Breast epithelium (tissue), 4 donors: ENCODE results near the gene SPATA33. TPM values are rescaled to one million over a fixed set of nuclear protein-coding genes. Genes with fewer than 3 reads are reported as not detected.
"Not testable (repeated sequence)": the region's sequence is repeated elsewhere in the genome, so short reads cannot be mapped to it uniquely, and the experiment has no call there.

Source experiments
- DNase-seq, 2 donors: peaks; one replicate each; pipeline ENCODE4 v3.0.0-alpha.2; 2019; ENCODE audit warnings: low spot score in 2 of 2
- H3K27ac ChIP-seq, 2 donors: fragments of 200-600 bp; sonication (generic) in 1 of 2; one replicate each; pipeline ENCODE4 v1.5.1; 2016 to 2019; ENCODE audit warnings: mild to moderate bottlenecking in 1 of 2
- H3K27me3 ChIP-seq, 2 donors: fragments of 200-600 bp; sonication (generic) in 1 of 2; one replicate each; pipeline versions ENCODE4 v1.5.1 to v1.6.0; 2017 to 2019; ENCODE audit warnings: control low read depth in 1 of 2, mild to moderate bottlenecking in 1 of 2
- H3K36me3 ChIP-seq: fragments of 200-600 bp; one replicate; pipeline ENCODE4 v1.5.1; 2019
- H3K4me1 ChIP-seq, 2 donors: fragments of 200-600 bp; sonication (generic); one replicate each; pipeline ENCODE4 v1.5.1; 2016 to 2019; ENCODE audit warnings: control low read depth in 1 of 2
- H3K4me3 ChIP-seq, 3 donors: fragments of 200-600 bp; sonication (generic); 1 replicate in 2 of 3; 2 replicates in 1 of 3; pipeline ENCODE4 v1.5.1; 2016 to 2019; ENCODE audit warnings: mild to moderate bottlenecking in 3 of 3, moderate library complexity in 2 of 3
- H3K9me3 ChIP-seq, 2 donors: fragments of 200-600 bp; sonication (generic) in 1 of 2; one replicate each; pipeline ENCODE4 v1.5.1; 2016 to 2019; ENCODE audit warnings: control low read depth in 1 of 2
- CTCF ChIP-seq, 3 donors: fragments of 450-650 bp; IDR thresholded peaks; one replicate each; pipeline ENCODE4 v1.5.1; 2016 to 2017; ENCODE audit warnings: antibody characterized with exemption in 3 of 3, mild to moderate bottlenecking in 3 of 3, moderate library complexity in 3 of 3
- POLR2A ChIP-seq: fragments of 450-650 bp; IDR thresholded peaks from one replicate; pipeline ENCODE4 v1.6.1; 2016; ENCODE audit warnings: antibody characterized with exemption, mild to moderate bottlenecking, moderate library complexity
- POLR2AphosphoS5 ChIP-seq, 3 donors: sonication (generic); formaldehyde crosslinking; IDR thresholded peaks; one replicate each; pipeline ENCODE4 v1.6.1; 2017; ENCODE audit warnings: antibody characterized with exemption in 3 of 3
- intact Hi-C: fragments of 100-400 bp; cut with DNase I; formaldehyde crosslinking; loops from one replicate; pipeline ENCODE4 v1.15.1; 2023; ENCODE audit warnings: low total_unique reads
- total RNA-seq, 3 donors: library from RNA; depleted of rRNA; stranded (reverse); fragments of >200 nt; gene quantifications; one replicate each; pipeline ENCODE4 v1.1.0, GENCODE V29; 2016

Gene SPATA33
- total RNA-seq, 3 donors from 2014 or later, result 3.8 to 7.2 (median 5.9) TPM

- Histone ChIP-seq H3K27me3 (no peaks in the 10 kb centered on the region), H3K27ac (peak overlapping the region; percentile 83), H3K4me3 (peak overlapping the region; percentile 95 to 100 (median 97)), H3K36me3 (no peaks in the 10 kb centered on the region), H3K4me1 (peaks cover 2 to 10% of the 10 kb centered on the region in 2 donors), H3K9me3 (no peaks in the 10 kb centered on the region)
- TF ChIP-seq CTCF (IDR thresholded peaks at IDR 0.05) (no peak), POLR2A (no peak), POLR2AphosphoS5 (IDR thresholded peaks at IDR 0.05) (no peak)
- intact Hi-C loops, result no loop called here
- DNase-seq, result no peak
Observed at GRCh38 chr16:89656435-89657121, 1.1 kb upstream of the SPATA33 start.

- Histone ChIP-seq H3K9me3 (no peaks in the 10 kb centered on the region), H3K4me3 (peak overlapping the region; percentile 95 to 100 (median 97)), H3K27ac (peak overlapping the region; percentile 83), H3K27me3 (no peaks in the 10 kb centered on the region), H3K36me3 (no peaks in the 10 kb centered on the region), H3K4me1 (peaks cover 2 to 10% of the 10 kb centered on the region in 2 donors)
- TF ChIP-seq POLR2A (no peak), CTCF (IDR thresholded peaks at IDR 0.05) (no peak), POLR2AphosphoS5 (IDR thresholded peaks at IDR 0.05) (no peak)
- intact Hi-C loops, result no loop called here
- DNase-seq, result no peak
Observed at GRCh38 chr16:89658221-89658879, 714 bp downstream of the SPATA33 start.

GRCh38 chr16:89660146-89660545 lies 2.5 kb downstream of the SPATA33 start:
- Histone ChIP-seq H3K27me3 (no peaks in the 10 kb centered on the region), H3K4me3 (no peak overlapping the region), H3K36me3 (no peaks in the 10 kb centered on the region), H3K27ac (no peak overlapping the region), H3K9me3 (no peaks in the 10 kb centered on the region), H3K4me1 (peaks cover 2 to 10% of the 10 kb centered on the region in 2 donors)
- DNase-seq, result no peak
- intact Hi-C loops, result no loop called here
- TF ChIP-seq CTCF (IDR thresholded peaks at IDR 0.05) (no peak), POLR2AphosphoS5 (IDR thresholded peaks at IDR 0.05) (no peak), POLR2A (no peak)

GRCh38 chr16:89661215-89661614 lies 3.6 kb downstream of the SPATA33 start:
- Histone ChIP-seq H3K27ac (no peak overlapping the region), H3K36me3 (no peaks in the 10 kb centered on the region), H3K4me3 (no peak overlapping the region), H3K27me3 (no peaks in the 10 kb centered on the region), H3K4me1 (peaks cover 2 to 10% of the 10 kb centered on the region in 2 donors), H3K9me3 (no peaks in the 10 kb centered on the region)
- TF ChIP-seq POLR2AphosphoS5 (IDR thresholded peaks at IDR 0.05) (no peak), POLR2A (no peak)
- no peak for DNase-seq
- intact Hi-C loops, result no loop called here

- H3K9me3 ChIP-seq, intact Hi-C loops, H3K4me1 ChIP-seq, H3K27ac ChIP-seq, H3K4me3 ChIP-seq, H3K27me3 ChIP-seq, DNase-seq, H3K36me3 ChIP-seq: not testable (repeated sequence)
Observed at GRCh38 chr16:89664238-89664637, 6.6 kb downstream of the SPATA33 start.

GRCh38 chr16:89667000-89667399 lies 9.4 kb downstream of the SPATA33 start:
- H3K36me3 ChIP-seq, H3K9me3 ChIP-seq, H3K27ac ChIP-seq, DNase-seq, H3K4me3 ChIP-seq, H3K27me3 ChIP-seq, H3K4me1 ChIP-seq, intact Hi-C loops: not testable (repeated sequence)
